SK-N-SH treated with all-trans-retinoic acid at 6 μM for 48 hours (cell line): Measurements from ENCODE around the gene HS1BP3.

Source experiments
- ARNTL ChIP-seq: fragments of 450-650 bp; formaldehyde crosslinking; IDR thresholded peaks from 2 replicates; pipeline ENCODE4 v1.5.0; 2020; ENCODE audit warnings: low read depth, mild to moderate bottlenecking, moderate library complexity, borderline replicate concordance
- ESRRG ChIP-seq: fragments of 250-450 bp; sonication (Bioruptor Pico); IDR thresholded peaks from 2 replicates; pipeline ENCODE4 v1.6.1; 2021; ENCODE audit warnings: mild to moderate bottlenecking
- RARB ChIP-seq: fragments of 250-450 bp; sonication (Bioruptor Pico); IDR thresholded peaks from 2 replicates; pipeline ENCODE4 v1.8.0; 2021; ENCODE audit warnings: mild to moderate bottlenecking, moderate library complexity
- TOX ChIP-seq: fragments of 250-450 bp; sonication (Bioruptor Pico); IDR thresholded peaks from 2 replicates; pipeline ENCODE4 v1.8.0; 2021; ENCODE audit warnings: mild to moderate bottlenecking, moderate library complexity, borderline replicate concordance
- ZC3H10 ChIP-seq: fragments of 250-450 bp; sonication (Bioruptor Pico); IDR thresholded peaks from 2 replicates; pipeline ENCODE4 v1.5.1; 2021; ENCODE audit warnings: mild to moderate bottlenecking, moderate library complexity
- TF ChIP-seq, protein P1 (sequence below): fragments of 250-450 bp; sonication (Bioruptor Pico); IDR thresholded peaks from 2 replicates; pipeline ENCODE4 v1.8.0; 2020; ENCODE audit warnings: mild to moderate bottlenecking, moderate library complexity, borderline replicate concordance

- TF ChIP-seq RARB (CRISPR knock-in tag): no peak
- TF ChIP-seq TOX (CRISPR knock-in tag): no peak
- TF ChIP-seq, protein P1, sequence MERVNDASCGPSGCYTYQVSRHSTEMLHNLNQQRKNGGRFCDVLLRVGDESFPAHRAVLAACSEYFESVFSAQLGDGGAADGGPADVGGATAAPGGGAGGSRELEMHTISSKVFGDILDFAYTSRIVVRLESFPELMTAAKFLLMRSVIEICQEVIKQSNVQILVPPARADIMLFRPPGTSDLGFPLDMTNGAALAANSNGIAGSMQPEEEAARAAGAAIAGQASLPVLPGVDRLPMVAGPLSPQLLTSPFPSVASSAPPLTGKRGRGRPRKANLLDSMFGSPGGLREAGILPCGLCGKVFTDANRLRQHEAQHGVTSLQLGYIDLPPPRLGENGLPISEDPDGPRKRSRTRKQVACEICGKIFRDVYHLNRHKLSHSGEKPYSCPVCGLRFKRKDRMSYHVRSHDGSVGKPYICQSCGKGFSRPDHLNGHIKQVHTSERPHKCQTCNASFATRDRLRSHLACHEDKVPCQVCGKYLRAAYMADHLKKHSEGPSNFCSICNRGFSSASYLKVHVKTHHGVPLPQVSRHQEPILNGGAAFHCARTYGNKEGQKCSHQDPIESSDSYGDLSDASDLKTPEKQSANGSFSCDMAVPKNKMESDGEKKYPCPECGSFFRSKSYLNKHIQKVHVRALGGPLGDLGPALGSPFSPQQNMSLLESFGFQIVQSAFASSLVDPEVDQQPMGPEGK (CRISPR knock-in tag): no peak
- TF ChIP-seq ZC3H10 (CRISPR knock-in tag): no peak
- no peak for TF ChIP-seq ESRRG (CRISPR knock-in tag)
- TF ChIP-seq ARNTL: no peak
Measured at GRCh38 chr2:20653695-20654534, 3.0 kb upstream of the HS1BP3 start.
